Left colon (tissue), 2 donors: Measurements from ENCODE around the gene CDON. TPM values are rescaled to one million over a fixed set of nuclear protein-coding genes. Genes with fewer than 3 reads are reported as not detected.
A peak's percentile ranks its signal among the peaks of the same experiment; 100 is the strongest.

ENCODE experiments used
- ATAC-seq: fragments of 200-7000 bp; cut with Tn5 transposase; one replicate; pipeline ENCODE4 v1.9.1; 2020; ENCODE audit warnings: mild to moderate bottlenecking, moderate library complexity
- DNase-seq, 2 donors: peaks; one replicate each; pipeline ENCODE4 v3.0.0-alpha.2; 2020
- intact Hi-C, 2 donors: fragments of 100-400 bp; cut with DNase I in 1 of 2; cut with micrococcal nuclease in 1 of 2; formaldehyde crosslinking; loops; one replicate each; pipeline versions ENCODE4 v1.11.2 to v1.14.0; 2022; cut with DNase I, micrococcal nuclease
- long read RNA-seq: library from polyadenylated mRNA; unstranded; transcript quantifications from one replicate; pipeline ENCODE4 v2.0.0, GENCODE V29; 2021
- total RNA-seq, 2 donors: library from RNA; stranded (reverse); fragmentation: NEBNext Ultra II Directional; extraction: Animal tissue kit (Norgen Biotek cat#: 25700); gene quantifications; one replicate each; pipeline ENCODE4 v1.2.1, GENCODE V29; 2021
- donor health status: DM: no; HTN: no; CAD: no.
- donor health status: DM: yes; HTN: yes; CAD: no.

CDON gene, protein sequence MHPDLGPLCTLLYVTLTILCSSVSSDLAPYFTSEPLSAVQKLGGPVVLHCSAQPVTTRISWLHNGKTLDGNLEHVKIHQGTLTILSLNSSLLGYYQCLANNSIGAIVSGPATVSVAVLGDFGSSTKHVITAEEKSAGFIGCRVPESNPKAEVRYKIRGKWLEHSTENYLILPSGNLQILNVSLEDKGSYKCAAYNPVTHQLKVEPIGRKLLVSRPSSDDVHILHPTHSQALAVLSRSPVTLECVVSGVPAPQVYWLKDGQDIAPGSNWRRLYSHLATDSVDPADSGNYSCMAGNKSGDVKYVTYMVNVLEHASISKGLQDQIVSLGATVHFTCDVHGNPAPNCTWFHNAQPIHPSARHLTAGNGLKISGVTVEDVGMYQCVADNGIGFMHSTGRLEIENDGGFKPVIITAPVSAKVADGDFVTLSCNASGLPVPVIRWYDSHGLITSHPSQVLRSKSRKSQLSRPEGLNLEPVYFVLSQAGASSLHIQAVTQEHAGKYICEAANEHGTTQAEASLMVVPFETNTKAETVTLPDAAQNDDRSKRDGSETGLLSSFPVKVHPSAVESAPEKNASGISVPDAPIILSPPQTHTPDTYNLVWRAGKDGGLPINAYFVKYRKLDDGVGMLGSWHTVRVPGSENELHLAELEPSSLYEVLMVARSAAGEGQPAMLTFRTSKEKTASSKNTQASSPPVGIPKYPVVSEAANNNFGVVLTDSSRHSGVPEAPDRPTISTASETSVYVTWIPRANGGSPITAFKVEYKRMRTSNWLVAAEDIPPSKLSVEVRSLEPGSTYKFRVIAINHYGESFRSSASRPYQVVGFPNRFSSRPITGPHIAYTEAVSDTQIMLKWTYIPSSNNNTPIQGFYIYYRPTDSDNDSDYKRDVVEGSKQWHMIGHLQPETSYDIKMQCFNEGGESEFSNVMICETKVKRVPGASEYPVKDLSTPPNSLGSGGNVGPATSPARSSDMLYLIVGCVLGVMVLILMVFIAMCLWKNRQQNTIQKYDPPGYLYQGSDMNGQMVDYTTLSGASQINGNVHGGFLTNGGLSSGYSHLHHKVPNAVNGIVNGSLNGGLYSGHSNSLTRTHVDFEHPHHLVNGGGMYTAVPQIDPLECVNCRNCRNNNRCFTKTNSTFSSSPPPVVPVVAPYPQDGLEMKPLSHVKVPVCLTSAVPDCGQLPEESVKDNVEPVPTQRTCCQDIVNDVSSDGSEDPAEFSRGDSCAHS (N-terminal part only)
- total RNA-seq: 1 to 10 TPM; 2.9 to 10.0 TPM
- long read RNA-seq, partial matches to known transcripts: 0 of 2 reads
- long read RNA-seq, other reads (novel, unspliced or antisense): 2 of 2 reads

DNA sequence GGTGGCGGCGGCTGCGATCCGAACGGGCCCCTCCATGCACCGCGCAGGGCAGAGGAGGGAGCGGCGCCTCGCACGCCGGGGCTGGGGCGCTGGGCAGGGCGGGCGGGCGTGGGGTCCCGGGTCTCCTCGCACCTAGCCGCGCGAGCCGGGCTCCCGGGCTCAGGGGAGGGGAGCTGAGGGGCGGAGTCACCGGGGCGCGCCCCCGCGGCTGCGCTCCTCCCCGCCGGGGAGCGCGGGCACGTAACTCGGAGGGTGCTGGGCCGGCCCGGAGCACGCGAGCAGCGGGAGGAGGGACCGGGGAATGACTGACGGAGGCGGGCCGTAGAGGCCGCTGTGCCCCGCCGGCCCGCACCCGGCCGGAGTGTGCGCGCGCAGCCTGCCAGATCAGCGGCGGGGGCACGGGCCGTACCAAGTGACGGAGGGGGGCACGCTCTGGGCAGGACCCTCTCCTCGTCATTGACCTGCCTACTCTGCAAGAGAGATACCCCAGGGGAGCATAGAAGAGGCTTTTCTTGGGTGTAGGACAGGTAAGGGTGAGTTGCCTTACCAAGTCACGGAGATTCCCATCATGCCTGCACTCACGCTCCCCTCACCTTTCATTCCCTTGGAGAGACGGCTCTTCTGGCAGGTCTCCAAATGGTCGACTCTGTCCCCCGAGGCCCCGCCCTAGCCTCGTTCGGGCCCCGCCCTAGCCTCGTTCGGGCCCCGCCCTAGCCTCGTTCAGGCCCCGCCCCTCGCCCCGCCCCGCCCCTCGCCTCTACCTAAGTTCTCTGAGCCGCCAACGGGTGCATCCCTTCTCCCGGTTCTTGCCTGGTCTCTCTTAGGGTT is at the start of gene CDON:
CDON (minus strand) TSS at position 188 of the 828 bp plus-strand sequence. CDS start 39,390 bp downstream, outside the sequence.
- DNase-seq (peak; percentile 91 to 95), ATAC-seq (peak; percentile 95)
- intact Hi-C loops: no loop called here

DNA sequence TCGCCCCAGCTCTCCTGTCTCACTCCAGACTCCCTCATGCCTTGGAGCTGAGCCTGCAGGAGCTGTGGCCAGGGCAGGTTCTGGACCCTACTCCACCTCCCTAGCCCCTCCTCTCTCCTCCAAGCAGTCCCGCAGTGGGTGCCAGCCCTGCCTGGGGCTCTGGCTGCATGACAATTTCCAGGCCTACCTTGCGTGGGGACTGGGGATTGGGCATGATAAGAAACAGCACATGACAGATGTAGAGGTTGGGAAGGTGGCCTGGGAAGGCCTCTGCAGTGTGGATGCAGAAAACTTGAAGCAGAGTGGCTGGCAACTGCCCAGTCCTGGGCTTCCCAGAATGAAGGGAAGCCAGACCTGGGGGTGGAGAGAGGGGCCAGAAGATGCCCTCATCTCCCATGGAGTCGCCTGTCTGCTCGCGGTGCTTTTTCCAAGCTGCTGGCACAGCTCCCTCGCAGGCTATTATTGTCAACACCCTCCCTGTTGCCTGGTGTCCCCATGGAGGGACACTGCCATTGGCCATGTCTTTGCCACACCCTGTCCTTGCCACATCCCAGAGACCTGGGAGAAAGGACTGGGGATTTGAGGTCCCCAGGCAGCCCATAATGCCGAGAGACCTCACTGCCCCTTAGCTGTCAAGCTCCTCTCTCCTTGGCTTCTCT is 48.9 kb upstream of the CDON start:
- intact Hi-C loops: no loop called here
- ATAC-seq (no peak), DNase-seq (peak in 1 of 2 donors; percentile 52)

DNA sequence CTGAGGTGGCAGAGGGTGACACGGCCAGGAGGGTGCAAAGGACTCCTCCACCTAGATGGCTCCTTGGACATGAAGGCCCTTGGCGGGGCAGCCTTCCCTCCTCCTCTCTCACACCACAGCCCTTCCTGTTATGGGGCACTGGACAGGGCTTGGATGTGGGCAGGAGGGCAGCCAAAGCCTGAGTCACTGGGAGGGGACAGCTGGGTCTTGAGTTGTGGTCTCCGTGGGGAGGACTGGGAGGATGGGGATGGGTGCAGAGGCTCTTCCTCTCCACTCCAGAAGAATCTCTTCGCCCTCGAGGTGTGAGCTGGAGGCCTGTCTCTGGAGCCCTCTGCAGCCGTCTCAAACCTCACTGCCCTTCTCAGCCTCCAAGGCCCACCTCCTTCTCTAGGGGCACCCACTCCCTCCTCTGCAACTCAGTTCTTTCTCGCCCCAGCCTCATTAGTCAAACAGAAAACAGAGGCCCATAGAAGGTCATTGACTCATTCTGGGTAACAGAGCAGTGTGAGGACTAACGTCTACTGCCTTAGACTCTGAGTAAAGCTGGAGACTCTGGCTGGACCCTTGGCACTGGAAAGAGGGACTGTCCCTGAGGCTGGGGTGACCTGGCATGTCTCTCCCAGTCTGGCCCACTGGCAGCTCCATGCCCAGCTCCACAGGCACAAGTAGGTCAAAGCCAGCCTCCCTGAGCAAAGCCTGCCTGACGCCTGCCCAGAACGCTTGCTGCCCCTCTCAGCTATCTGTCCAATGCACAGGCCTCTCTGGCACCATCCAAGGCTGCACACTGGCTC is 47.5 kb upstream of the CDON start:
- ATAC-seq (no peak), DNase-seq (no peak)
- intact Hi-C loops: no loop called here

DNA sequence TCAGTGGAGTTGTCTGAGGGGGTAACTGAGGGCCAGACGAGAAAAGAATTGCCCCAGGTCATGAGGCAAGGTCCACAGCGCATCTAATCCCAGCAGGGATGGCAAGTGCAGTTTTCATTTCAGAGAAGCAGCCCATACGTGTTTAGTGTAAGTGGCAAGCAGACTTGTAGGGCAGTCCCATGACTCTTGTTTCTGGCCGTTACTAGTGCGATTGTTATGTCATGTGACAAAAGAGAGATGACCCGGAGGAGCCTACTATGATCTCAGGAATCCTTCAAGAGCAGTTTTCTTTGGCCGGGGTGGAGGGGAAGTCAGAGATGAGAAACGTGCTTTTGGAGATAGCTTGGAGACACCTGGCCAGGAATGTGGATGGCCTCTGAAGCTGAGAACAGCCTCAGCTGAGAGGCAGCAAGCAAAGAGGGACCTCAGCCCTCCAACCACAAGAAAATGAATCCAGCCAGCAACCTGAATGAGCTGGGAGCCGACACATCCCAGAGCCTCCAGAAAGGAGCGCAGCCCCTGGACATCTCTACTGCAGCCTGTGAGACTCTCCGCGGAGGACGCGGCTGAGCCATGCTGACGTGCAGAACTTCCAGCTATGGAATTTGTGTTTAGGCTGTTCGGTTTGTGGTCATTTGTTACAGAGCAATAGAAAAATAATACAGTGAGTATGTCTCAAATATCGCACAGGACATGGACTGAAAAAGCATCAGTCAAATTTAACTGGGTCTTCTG is 44.1 kb upstream of the CDON start:
- DNase-seq (no peak), ATAC-seq (no peak)
- intact Hi-C loops: no loop called here

- intact Hi-C loops: no loop called here
- ATAC-seq (no peak), DNase-seq (no peak)
These were observed 43.0 kb upstream of the CDON start for GRCh38 chr11:126105748-126106080.

DNA sequence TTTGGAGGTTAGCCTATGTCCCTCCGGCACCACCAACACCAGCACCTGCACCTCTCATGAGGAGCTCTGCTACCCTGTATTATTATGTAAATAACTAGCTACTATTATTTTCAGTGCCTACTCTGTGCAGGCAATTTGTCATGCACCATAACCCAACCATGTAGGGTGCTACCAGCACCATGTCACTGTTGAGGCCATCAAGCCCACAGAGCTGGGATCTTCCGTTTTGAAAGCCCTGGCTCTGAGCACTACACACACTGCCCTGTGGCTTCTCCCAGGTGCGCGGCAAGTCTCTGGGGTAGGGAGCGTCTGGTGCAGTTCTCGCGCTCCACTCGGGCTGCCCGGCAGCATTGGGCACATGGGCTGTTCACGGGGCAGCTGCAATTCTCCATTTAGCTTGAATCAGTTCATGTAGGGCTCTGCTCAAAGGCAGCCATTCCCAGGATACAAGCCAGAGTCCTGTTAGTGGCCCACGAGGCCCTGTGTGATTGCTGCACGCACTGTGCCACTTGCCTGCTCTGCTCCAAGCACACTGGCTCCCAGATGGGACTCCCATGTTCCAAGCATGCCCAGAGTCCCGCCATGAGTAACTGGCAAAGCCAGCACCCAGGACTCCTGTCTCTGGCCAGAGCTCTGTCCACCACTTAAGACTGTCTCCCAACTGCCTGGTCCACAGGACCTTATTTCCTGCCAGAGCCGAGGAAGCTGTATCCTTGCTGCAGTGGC is 42.5 kb upstream of the CDON start:
- intact Hi-C loops: no loop called here
- ATAC-seq (no peak), DNase-seq (no peak)

DNA sequence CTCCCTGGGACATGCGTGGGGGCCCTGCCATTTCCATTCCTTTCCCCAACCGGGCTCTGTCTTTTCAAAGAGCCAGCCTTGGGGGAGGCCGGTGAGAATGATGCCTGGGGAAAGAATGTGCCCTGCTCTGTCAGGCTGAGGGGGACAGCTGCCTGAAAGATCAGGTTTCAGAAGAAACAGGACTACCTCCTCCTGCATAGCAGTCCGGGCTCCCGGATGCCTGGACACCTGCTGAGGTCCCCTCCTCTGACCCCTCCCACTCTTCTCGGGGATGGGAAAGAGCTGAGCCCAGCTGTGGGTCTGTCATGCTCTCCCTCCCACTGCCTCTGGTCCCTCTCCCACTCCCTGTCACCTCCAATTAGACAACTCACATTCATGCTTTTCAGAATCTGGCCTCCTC is 41.8 kb upstream of the CDON start:
- intact Hi-C loops: no loop called here
- no peak for ATAC-seq
- DNase-seq: no peak

DNA sequence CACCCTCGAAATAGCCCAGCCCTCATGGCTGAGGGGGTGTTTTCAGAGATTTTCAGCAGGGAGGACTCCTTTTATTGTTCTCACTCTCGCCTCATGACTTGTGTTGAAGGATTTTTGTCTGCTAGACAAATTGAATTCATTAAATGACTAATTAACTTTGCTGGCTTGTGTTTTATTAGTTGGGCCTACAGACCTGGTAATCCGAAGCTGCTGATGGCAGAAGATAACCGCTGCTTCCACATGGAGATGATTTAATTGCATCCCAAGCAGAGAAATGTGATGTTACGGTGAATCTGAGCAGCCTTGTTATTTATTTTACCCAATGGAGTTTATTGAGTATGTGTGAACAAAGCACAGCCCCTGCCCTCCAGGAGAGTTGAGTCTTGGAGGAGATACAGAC is 40.5 kb upstream of the CDON start:
- intact Hi-C loops: no loop called here
- DNase-seq (no peak), ATAC-seq (no peak)

- ATAC-seq (peak; percentile 86), DNase-seq (peak in 1 of 2 donors; percentile 49)
- intact Hi-C loops: no loop called here
These were observed 39.8 kb upstream of the CDON start for GRCh38 chr11:126102436-126102981.

DNA sequence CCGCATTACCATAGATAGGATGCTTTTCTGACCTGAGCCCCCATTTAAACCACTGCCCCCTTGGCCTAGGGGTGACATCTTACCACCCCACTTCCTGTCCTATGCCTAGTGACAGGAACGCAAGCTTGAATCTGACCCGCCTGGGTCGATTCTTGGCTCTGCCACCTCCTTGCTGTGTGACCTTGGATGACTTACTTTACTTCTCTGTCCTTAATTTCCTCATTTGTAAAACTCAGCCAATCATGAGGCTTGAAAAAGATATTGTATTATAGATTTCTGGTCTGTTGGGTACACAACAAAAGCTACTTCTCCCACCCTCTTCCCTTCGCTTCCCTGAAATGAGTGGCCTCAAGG is 39.2 kb upstream of the CDON start:
- ATAC-seq (no peak), DNase-seq (no peak)
- intact Hi-C loops: no loop called here

DNA sequence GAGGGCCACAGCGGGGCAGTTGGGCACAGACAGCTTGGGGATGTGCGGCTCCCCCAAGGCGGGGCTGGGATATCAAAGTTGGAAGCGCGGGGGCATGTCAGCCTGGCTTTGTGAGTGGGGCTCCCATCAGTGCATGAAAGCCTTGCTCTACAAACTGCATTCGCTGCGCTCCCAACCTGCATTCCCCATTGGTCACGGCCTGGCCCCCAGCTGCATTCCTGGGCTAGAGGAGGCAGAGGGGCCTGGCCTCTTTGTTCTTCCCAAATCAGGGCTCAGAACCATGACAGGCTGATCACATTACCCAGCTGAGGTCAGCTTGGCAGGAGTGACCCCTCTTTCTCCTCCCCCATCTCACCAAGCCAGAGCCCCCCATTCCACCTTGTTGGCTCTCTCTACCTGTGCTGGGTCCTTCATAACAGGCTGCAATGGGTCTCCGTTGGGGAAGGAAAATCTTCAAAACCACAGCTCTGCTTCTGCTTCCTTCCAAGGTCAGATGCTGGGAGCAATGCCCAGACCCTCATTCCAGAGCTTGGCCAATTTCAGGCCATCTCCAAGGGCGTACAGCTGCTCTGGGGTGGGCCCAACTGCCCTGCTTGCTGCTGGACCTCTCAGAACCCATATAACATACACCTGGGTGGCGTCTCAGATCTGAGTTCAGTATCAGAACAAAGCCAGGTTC is 38.7 kb upstream of the CDON start:
- ATAC-seq (no peak), DNase-seq (no peak)
- intact Hi-C loops: no loop called here

DNA sequence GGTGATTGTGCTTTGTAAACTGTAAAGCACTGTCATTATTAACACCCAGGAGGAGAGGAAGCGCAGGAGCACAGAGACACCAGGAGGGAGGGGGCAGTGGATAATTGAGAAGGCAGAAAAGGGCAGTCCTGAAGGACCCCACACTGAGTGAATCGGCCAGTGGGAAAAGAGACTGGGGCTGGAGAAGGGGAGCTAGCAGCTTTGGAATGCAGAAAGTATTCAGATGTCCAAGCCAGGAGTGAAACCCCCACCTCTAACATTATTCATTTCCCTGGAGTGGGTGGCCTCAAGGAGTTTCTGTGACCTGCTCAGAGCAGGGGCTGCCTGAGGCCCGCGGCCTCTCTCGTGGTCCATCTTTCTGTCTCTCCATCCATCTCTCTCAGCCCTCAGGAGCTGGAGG is 38.0 kb upstream of the CDON start:
- intact Hi-C loops: no loop called here
- DNase-seq (no peak), ATAC-seq (no peak)

- ATAC-seq (no peak), DNase-seq (no peak)
- intact Hi-C loops: no loop called here
These were observed 35.6 kb upstream of the CDON start for GRCh38 chr11:126098204-126098769.

- no peak for ATAC-seq
- intact Hi-C loops: no loop called here
- DNase-seq: no peak
These were observed 33.1 kb upstream of the CDON start for GRCh38 chr11:126095745-126096144.

- intact Hi-C loops: no loop called here
- no peak for DNase-seq
- no peak for ATAC-seq
These were observed 27.8 kb upstream of the CDON start for GRCh38 chr11:126090452-126090851.
